HG03558 (cell line): ENCODE data around the gene ABCB11.
A peak's percentile ranks its signal among the peaks of the same experiment; 100 is the strongest.

Source experiments
- ATAC-seq: cut with Tn5 transposase; IDR thresholded peaks from one replicate; pipeline ENCODE4 v1.9.1; 2021; ENCODE audit warnings: moderate number of reproducible peaks; ENCODE audit not compliant: unreplicated experiment; ENCODE audit errors: extremely low read depth

ABCB11 gene

GRCh38 chr2:168981651-168982050, 49.5 kb downstream of the ABCB11 start:
- ATAC-seq: no peak

- no peak for ATAC-seq
These were observed 52.7 kb downstream of the ABCB11 start for GRCh38 chr2:168978461-168978861.

DNA sequence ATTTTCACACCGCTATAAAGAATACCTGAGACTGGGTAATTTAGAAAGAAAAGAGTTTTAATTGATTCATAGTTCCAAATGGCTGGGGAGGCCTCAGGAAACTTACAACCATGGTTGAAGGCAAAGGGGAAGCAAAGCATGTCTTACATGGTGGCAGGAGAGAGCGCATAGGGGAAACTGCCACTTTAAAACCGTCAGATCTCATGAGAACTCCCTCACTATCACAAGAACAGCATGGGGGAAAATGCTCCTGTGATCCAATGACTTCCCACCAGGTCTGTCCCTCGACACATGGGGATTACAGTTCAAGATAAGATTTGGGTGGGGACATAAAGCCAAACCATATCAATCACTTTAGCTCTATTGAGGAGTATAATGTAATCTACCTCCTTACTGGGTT, 53.5 kb downstream of the ABCB11 start:
- ATAC-seq: no peak

GRCh38 chr2:168976034-168976654, 55.0 kb downstream of the ABCB11 start:
- no peak for ATAC-seq

DNA sequence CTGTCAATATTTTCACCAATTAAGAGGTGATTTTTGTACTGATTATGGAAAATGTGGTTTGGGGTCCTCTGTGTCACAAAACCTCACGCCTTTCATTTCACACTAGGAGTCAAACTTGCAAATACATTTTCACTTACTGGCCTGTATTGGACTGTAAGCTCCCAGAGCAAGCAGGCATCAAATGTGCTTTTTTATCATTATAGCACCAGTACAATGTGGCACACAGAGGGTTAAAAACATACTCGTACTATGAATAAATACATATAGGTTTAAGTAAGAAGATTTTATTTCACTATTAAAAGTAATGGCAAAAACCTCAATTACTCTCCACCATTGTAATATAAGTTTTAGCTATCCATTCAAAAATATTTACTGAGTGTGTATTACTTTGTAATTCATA, 56.7 kb downstream of the ABCB11 start:
- ATAC-seq: no peak

- ATAC-seq: no peak
These were observed 59.9 kb downstream of the ABCB11 start for GRCh38 chr2:168971261-168971660.

DNA sequence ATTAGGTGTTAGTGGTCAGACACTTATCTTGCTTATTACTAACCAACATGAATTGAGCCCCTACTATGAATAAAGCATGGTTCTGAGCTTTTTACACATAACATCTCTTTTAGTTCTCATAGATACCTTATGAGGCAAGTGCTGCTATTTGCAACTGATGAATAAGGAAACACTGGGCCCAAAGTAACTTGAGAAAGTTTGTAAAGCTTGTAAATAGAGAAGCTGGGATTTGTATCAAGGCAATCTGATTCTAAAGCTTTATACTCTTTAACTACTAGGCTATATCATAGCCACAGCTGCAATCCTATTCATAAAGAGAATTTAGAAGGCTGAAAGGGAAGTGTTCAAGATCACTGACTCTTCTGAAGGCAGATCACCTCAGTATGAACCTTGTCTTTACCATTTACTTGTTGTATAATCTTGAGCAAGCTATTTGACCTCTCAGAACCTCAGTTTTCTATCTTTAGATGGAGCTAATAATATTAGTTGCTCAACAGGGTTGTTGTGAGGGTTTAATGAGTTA, 60.4 kb downstream of the ABCB11 start:
- ATAC-seq: no peak

DNA sequence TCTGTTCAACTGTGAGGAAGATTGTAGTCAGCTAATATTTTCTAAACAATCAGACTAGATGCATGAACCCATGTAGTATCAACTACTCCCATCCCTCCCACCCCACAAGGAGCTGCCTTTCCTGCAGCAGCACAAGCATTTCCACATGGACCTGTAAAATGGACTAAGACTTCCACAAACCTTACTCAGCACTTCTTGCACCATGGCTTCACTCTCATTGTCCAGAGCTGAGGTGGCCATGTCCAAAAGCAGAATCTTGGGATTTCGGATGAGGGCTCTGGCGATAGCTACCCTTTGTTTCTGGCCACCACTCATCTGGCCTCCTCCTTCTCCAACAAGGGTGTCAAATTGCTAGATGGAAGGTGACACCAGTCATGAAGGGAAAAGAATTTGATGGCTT, 61.3 kb downstream of the ABCB11 start:
- ATAC-seq: no peak

DNA sequence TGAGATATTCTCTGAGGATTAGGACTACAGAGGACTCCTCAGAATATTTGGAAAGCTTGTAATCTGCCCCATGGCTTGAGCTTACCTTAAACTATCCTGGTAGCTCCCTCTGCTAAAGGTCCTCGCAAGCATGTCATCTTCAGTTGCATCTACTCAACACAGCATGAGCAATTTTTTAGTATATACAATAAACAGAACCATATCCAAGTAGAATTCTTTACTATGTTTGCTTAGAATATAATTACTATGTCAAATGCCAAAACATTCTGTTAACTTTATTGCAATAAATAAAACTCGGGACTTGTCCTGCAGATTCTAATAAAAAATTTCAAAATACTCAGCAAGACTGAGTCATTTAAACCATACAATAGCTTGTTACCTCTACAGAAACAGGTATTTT, 62.8 kb downstream of the ABCB11 start:
- ATAC-seq: no peak

DNA sequence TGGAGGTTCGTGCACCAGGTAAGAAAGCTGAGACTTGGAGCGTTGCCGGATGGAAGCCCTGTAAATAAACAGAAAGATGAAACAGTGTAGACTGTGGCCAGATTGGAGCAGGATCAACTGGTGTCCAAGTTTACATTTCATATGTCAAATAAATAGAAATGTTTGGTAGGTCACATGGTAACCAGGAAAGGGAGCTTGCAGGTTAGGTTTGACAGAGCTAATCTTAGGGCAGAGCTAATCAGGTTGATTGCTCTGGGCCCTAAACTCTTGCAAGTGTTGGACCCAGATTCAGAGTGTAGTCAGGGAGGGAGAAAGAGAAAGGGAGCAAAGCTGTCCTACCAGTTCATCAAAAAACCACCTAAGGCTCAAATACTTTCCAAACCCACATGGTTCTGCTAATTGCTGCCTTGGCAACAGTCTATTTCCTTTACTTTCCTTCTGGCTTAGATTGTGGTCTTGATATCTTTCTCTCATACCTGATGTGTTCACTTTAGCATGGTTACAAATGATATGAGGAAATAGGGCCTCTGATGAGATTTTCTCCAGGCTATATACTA, 66.8 kb downstream of the ABCB11 start:
- ATAC-seq: no peak

DNA sequence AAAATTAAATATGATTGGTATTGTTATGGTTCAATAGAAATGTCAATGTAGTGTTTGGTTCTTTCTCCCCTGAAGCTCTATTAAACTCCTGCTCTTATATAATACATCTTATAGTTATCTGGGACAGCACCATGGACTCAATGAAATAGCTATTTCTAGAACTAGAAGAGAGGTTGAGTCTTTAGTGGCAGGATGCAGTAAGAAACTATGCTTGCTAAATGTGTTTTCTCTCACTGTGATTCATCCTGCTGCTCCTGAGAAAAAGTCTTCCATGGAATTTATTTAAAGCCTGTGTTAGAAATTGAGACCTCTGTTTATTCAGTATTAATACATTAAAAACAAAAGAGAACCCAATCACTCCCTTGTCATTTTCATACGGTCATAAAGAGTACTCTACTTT, 68.5 kb downstream of the ABCB11 start:
- ATAC-seq: no peak

DNA sequence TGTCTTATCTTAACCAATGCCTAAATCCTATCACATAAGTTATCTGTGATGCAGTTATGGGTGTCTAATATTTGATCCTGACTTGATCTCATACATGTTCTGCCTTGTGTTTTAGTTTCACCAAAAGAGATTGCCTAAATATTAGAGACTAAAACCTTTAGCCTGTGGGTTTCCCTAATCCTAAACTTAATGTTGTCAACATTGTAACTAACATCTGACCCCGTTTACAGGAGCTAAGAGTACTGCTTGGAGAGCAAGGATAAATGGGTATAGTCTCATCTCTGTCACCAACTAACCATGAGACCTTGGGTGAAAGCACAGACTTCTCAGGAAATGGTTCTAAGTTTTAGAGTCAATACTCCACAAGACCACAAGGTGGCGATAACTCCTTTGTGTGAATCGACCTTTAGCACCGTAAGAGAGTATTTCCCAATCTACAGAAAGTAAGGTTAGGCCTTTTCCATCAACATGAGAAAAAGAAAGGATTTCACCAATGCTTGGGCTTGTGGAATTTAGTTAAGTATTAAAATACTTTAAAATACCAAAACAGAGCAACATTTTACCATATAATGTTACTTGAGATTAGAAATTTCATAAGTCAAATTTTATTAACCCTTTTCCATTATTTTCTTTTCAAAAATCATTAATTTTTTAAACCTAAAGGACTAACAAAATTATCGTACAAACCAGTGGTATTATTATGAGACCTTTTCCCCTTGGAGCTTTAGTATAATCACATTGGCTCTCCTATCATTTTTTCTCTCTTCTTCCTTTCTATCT, 69.5 kb downstream of the ABCB11 start:
- peak; percentile 73 for ATAC-seq

DNA sequence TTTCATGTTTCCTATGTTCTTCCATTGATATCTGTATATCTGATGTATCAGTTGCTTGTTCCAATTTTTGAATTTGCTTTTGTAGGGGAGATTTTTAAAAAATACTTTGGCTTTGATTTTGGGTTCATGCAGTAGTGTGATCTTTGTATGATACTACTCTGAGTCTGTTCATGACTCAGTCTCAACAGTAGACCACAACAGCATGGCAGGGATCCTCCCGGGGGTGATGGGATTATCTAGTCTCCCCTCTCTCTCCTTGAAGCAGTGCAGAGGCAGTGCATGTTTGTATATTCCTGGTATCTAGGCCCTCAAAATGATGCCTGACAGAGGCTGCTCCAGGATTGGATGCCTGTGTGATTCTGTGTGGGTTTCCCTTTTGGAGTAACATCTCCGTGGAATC, 74.7 kb downstream of the ABCB11 start:
- no peak for ATAC-seq

DNA sequence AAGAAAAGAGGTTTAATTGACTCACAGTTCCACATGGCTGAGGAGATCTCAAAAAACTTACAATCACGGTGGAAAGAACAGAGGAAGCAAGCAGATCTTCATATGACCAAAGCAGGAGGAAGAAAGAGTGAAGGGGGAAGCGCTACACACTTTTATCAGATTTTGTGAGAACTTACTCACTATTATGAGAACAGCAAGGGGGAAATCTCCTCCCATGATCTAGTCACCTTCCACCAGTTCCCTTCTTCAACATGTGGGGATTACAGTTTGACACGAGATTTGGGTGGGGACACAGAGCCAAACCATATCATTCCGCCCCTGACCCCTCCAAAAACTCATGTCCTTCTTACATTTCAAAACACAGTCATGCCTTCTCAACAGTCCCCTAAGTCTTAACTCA, 75.8 kb downstream of the ABCB11 start:
- no peak for ATAC-seq

DNA sequence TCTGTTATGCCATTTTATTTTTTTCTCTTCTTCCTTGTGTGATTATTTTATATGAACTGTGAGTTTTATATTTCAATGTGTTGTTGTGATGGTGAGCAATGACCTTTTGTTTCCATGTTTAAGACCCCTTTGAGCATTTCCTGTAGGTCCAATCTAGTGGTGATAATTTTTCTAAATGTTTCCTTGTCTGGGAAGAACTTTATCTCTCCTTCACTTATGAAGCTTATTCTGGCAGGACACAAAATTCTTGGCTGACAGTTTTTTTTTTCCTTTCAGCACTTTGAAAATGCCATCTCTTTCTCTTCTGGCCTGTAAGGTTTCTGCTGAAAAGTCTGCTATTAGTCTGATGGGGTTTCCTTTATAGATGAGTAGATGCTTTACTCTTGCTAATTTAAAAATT, 76.9 kb downstream of the ABCB11 start:
- ATAC-seq: no peak

DNA sequence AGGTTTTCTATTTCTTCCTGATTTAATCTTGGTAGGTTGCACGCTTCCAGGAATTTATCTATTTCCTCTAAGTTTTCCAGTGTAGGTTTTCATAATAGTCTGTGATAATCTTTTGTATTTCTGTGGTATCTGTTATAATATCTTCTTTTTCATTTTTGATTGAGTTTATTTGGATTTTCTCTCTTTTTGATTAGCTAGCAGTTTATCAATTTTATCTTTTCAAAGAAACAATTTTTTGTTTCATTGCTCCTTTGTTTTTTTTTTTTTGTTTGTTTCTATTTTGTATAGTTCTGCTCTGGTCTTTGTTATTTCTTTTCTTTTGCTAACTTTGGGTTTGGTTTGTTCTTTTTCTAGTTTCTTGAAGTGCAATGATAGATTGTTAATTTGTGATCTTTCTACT, 78.7 kb downstream of the ABCB11 start:
- ATAC-seq: no peak

GRCh38 chr2:168951871-168952270, 79.3 kb downstream of the ABCB11 start:
- ATAC-seq: no peak

- ATAC-seq: no peak
These were observed 81.8 kb downstream of the ABCB11 start for GRCh38 chr2:168949324-168949723.

DNA sequence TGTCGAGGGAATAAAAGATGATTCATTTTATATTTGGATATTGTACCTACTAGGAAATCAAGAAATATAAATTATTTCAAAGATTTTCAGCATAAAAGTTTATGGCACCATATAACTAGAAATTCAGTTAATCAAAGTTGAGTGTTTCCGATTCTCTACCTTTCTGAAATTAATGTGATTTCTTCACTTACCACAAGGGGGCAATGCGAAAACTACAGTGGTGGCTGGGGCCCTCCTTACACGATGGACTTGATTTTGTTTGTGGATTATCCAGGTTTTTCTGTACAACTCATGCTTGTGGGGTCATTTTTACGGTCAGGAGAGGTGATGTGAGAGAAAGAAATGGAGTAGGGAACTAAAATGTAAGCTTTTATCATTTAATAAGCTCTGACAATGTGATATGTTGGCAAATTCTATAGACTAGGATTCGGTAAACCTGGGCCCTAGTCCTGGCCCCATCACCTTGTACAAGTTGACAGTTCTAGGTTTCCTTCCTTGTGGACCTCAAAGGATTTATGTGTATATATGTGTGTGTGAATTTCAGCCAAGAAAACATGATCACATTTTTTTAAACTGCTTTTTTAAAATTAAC, 82.4 kb downstream of the ABCB11 start:
- ATAC-seq: no peak

DNA sequence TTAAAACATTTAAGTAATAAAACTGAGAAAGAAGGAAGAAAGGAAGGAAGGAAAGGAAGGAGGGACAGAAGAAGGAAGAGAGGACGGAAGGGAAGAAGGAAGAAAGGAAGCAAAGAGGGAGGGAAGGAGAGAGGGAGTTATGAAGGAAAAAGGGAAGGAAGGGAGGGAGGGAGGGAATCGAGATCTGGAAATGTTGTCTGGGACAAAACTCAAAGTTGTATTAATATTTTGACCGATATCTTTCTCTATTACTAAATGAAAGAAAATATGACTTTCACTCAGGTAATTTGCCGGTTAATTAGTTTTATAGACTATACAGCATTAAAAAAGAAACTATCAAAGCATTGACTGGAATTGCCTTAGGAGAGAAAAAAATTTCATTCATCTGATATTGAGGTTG, 85.6 kb downstream of the ABCB11 start:
- ATAC-seq: no peak

- no peak for ATAC-seq
These were observed 87.1 kb downstream of the ABCB11 start for GRCh38 chr2:168944065-168944464.
